HK-2 (cell line): ENCODE results near the gene OR52D1.

ENCODE experiments used
- DNase-seq: peaks from one replicate; pipeline ENCODE4 v3.0.0-alpha.2; 2018; ENCODE audit not compliant: unreplicated experiment

OR52D1 gene

DNA sequence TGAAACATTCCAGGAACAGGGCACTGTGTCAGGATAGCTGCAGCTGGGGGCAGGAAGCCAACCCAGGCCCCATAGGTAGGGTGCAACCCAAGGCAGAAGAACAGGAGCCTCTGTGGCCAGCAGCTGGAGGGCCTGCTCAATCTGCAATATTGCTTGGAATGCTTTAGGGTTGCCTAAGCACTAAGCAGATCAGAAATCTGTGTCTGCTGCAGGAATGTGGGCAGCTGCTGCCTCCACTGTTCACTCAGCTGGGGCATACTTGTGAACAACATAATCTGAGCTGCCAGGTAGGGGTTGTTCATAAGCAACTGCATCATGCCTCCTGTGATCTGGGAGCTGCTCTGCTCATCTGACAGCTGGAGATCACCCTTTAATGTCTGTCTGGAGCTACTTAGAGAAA lies 26.4 kb downstream of the OR52D1 start:
- no peak for DNase-seq

DNA sequence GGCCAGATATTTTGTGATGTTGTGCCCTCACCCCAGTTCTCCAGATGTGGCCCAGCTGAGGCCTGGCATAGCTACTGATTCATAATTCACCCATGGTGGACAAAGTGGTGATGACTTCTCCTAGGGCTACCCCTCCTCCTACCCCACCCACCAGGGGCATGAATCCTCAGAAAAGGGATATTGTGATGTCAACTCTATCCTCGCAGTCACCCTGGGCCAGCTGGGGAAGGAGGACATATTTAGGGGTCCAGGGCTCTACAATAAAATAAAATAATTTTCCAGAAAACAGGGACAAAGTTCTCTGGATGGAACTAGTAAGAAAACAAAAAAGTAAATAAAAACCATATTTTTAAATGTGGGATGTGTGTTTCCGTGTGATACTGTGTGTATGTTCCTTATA lies 28.1 kb downstream of the OR52D1 start, which contains the start of gene UBQLNL:
Gene UBQLNL, minus strand, starts transcription at position 101 of the 400 bp plus-strand sequence. CDS start 258 bp downstream, outside the sequence.
- no peak for DNase-seq

DNA sequence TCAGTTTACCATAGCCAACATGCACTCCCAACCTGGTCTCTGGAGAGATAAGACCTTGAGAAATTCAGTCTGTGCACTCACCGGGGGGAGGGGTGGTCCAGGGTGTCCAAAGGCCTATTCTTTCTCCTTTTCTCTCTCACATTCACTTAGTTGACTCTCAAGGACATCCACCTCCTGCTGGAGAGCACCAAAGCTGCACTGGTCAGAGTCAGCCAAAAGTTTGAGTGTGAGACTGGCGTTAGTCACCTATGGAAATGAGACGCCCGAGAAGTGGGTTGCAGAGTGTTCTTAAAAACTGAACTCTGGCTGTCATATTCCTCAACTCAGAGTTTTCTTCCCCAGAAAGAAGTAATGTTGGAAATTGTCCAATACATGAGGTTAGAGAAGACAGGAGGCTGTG lies 33.1 kb downstream of the OR52D1 start:
- no peak for DNase-seq

DNA sequence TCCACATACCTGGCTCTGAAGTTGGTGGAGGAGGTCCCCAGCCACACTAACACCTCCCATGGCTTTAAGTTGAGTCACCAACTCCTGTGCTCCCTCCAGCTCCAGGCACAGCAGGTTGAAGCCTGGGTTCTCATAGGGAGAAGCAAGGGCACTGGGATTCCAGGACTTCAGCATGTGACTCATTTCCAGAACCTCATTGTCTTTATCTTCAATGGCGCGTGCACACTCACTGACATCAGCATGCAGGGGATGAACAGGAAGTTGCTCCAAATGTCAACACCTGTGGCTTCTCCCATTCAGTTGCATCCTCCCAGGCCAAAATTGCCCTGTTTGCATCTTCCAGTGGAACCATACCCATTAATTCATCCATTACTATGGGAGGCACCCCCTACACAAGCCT lies 33.8 kb downstream of the OR52D1 start:
- DNase-seq, result no peak

DNA sequence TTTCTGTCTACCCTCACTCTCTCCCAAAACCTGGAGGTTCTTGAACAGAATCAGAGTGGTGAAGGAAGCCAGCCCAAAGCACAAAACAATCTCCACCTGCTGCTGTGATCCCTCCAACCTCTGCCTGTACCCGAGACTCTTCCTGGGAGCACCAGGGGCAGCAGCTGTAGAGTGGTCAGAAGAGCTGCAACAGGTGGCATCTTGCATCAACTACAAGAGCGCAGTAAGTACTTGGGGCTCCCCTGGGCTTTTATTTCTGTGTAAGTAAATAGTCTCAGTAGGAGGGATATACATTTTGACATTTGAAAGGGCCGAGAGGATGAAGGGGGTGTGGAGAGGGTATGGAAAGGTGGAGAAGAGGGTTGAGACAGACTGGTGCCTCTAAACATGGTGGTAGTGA lies 36.3 kb downstream of the OR52D1 start:
- DNase-seq, result no peak

DNA sequence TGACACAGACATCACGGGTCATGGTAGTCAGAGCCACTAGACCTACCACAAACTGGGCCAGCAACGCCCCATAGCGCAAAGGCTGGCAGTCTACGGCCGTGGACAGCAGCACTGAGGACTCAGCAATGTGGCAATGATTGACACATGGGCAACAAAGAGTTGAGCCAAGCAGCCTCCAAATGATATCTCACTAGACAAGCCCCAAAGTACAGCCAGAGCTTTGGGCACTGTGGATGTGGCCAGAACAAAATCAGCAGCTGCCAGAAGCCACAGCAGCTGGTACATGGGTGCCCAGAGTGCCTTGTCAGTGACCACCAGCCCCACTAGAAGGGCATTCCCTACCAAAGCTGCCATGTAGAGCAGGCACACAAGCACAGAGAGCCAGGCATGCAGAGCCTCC lies 39.2 kb downstream of the OR52D1 start:
- no peak for DNase-seq

DNA sequence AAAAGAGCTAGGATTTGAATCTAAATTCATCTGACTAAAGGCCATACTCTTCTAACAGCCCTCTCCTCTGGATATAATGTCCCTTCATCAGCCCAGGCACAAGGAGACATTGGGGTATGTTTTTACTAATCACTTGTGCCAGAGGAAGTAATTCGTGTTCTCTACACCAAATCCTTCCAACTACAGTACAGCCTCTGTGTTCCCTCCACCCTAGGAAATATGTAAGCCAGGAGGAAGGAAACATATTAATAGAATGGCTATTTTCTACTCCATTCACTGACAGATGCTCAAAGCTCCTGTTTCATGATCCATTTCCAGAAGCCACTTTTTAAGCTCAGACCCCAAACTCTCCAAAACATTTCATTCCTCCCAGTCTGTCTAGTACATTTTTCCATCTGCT lies 40.0 kb downstream of the OR52D1 start:
- DNase-seq, result no peak

DNA sequence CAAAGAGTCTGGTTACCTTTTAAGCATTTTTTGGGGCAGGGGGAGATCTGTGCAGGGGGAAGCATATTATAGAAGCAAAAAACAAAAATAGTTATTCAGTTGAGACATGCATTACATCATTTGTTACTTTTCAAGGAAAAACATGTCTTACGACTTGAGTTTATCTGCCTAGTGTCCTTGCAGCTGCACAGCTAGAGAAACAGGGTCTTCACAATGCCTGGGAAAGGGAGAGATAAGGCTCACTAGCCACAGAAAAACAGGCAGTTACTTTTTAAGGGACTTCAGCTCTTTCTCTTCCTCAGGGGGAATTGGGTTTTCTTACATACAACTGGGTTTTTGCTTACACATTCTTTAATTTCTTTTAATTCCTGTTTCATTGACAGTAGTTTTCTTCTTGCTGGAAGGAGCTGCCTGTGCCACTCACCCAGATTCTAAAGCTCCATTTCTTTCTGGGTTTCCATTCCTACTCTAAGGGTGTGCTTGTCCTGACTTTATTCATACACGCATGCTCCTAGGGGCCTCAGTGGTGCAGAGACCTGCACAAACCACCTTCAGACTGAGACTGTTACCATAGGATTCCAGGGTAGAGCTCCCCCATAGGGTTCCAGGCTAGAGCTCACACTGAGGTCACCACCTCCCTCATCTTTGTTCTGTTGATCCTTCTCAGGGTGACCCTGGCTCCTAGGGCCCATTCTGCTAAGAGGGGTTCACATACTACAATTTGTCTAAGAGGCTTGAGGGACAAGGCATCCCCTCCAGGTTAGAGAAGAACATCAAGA lies 42.8 kb downstream of the OR52D1 start:
- DNase-seq, result no peak

DNA sequence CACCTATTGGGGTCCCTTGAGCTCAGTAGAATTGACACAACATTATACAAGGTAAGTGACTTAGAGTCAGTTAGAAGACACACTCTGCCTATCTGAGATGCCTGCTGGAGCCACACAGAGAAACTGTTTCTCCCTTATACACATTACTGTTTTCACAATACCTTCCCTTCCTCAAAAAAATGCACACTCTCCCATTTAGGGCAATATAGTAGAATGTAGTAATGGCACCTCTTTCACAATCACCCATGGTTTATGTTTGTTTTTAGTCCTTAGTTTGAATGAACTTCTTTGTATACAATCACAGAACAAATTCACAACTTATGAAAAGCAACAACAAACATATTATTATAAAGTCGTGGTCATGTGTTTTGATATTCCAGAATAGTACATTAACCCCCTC lies 45.6 kb downstream of the OR52D1 start:
- DNase-seq, result no peak

DNA sequence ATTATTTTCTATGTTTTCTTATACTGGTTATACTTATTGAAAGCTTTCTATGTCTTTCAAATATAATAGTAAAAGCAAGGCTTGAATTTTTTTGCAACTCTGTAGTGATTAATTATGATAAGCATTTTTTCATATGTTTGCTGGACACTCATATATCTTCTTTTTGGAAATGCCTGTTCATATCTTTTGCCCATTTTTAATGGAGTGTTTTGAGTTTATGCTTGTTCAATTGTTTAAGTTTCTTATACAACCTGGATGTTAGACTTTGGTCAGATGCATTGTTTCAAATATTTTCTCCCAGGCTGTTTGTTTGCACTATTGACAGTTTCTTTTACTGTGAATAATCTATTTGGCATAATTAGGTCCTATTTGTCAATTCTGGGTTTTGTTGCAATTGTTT lies 48.0 kb downstream of the OR52D1 start:
- no peak for DNase-seq
